ENCODE results near the gene IQGAP3.

IQGAP3 gene

GRCh38 chr1:156598731-156599432, 26.5 kb upstream of the IQGAP3 start:
- Histone ChIP-seq H3K27me3 (ENCODE audit: low read depth, low read length) (no peaks in the 10 kb centered on the region), H3K4me2 (ENCODE audit: low read length) (no peak overlapping the region), H3K4me3 (ENCODE audit: low read length) (no peak overlapping the region), H3K9me3 (ENCODE audit: insufficient read depth, low read length) (no peaks in the 10 kb centered on the region), H2AFZ (ENCODE audit: low read depth, low read length) (no peak overlapping the region), H4K20me1 (ENCODE audit: insufficient read depth, low read length) (no peaks in the 10 kb centered on the region), H3K79me2 (ENCODE audit: low read length) (peaks cover 43% of the 10 kb centered on the region), H3K9ac (ENCODE audit: low read length) (no peak overlapping the region), H3K27ac (ENCODE audit: low read length) (no peak overlapping the region), H3K36me3 (replicated peaks; ENCODE audit: low read depth, low read length) (peaks cover 50% of the 10 kb centered on the region), H3K4me1 (ENCODE audit: low read length) (peaks cover 24% of the 10 kb centered on the region)
- no peak for TF ChIP-seq CTCF (IDR thresholded peaks at IDR 0.05; ENCODE audit: low read depth, low read length)
- no peak for TF ChIP-seq EZH2phosphoT487 (IDR thresholded peaks at IDR 0.05; ENCODE audit: low read depth)

DNA sequence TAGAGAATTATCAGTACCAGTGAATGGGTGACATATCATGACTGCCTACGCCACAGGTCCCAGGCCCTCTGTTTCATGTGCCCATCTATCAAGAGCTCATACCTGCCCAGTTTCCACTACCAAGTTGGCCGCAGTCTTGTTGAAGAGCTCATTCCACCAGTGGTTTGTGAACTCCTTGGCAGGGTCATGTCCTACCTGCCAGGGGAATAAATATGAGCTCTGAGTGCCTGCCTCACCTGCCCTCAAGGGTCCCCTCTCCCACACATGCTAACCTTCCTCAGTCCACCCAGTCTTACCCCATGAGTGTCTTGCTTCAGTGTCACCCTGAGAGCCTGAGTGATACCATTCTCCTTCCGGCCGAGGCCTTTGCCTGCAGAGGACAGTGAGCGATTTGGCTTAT, 25.8 kb upstream of the IQGAP3 start:
- peaks cover 46% of the 10 kb centered on the region for H3K79me2 ChIP-seq (ENCODE audit: low read length)
- H3K27me3 ChIP-seq (ENCODE audit: low read depth, low read length), result no peaks in the 10 kb centered on the region
- TF ChIP-seq CTCF (IDR thresholded peaks at IDR 0.05; ENCODE audit: low read depth, low read length), result no peak
- H3K9me3 ChIP-seq (ENCODE audit: insufficient read depth, low read length), result no peaks in the 10 kb centered on the region
- peaks cover 24% of the 10 kb centered on the region for H3K4me1 ChIP-seq (ENCODE audit: low read length)
- no peak overlapping the region for H3K4me3 ChIP-seq (ENCODE audit: low read length)
- H2AFZ ChIP-seq (ENCODE audit: low read depth, low read length), result no peak overlapping the region
- H3K36me3 ChIP-seq (replicated peaks; ENCODE audit: low read depth, low read length), result peaks cover 57% of the 10 kb centered on the region
- H3K27ac ChIP-seq (ENCODE audit: low read length), result no peak overlapping the region
- H3K4me2 ChIP-seq (ENCODE audit: low read length), result no peak overlapping the region
- no peaks in the 10 kb centered on the region for H4K20me1 ChIP-seq (ENCODE audit: insufficient read depth, low read length)
- H3K9ac ChIP-seq (ENCODE audit: low read length), result no peak overlapping the region

DNA sequence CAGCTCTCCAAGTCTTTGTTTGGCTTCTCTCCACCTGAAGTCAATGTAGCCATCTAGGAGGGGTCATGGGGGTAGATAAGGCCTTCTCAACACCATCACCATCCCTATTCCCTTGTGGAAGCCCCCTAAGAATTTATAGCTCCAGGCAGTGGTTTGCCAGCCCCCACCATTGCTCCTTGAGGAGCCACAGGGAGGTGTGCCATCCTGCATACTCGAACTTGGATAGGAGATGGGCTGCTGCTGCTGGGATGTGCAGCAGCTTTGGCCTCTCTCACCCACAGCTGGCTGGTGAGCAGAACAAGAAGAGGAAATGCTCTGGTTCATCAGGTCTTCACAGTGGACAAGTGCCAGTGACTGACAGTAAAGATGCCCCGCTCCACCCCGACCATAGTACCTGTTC, 24.1 kb upstream of the IQGAP3 start:
- TF ChIP-seq CTCF (IDR thresholded peaks at IDR 0.05; ENCODE audit: low read depth, low read length), result no peak
- TF ChIP-seq EZH2phosphoT487 (IDR thresholded peaks at IDR 0.05; ENCODE audit: low read depth), result no peak
- H3K4me2 ChIP-seq (ENCODE audit: low read length), result no peak overlapping the region
- peaks cover 22% of the 10 kb centered on the region for H3K4me1 ChIP-seq (ENCODE audit: low read length)
- no peaks in the 10 kb centered on the region for H3K9me3 ChIP-seq (ENCODE audit: insufficient read depth, low read length)
- H3K4me3 ChIP-seq (ENCODE audit: low read length), result no peak overlapping the region
- peaks cover 53% of the 10 kb centered on the region for H3K79me2 ChIP-seq (ENCODE audit: low read length)
- peaks cover 64% of the 10 kb centered on the region for H3K36me3 ChIP-seq (replicated peaks; ENCODE audit: low read depth, low read length)
- H3K9ac ChIP-seq (ENCODE audit: low read length), result no peak overlapping the region
- H4K20me1 ChIP-seq (ENCODE audit: insufficient read depth, low read length), result no peaks in the 10 kb centered on the region
- H3K27ac ChIP-seq (ENCODE audit: low read length), result no peak overlapping the region
- H3K27me3 ChIP-seq (ENCODE audit: low read depth, low read length), result no peaks in the 10 kb centered on the region
- no peak overlapping the region for H2AFZ ChIP-seq (ENCODE audit: low read depth, low read length)

DNA sequence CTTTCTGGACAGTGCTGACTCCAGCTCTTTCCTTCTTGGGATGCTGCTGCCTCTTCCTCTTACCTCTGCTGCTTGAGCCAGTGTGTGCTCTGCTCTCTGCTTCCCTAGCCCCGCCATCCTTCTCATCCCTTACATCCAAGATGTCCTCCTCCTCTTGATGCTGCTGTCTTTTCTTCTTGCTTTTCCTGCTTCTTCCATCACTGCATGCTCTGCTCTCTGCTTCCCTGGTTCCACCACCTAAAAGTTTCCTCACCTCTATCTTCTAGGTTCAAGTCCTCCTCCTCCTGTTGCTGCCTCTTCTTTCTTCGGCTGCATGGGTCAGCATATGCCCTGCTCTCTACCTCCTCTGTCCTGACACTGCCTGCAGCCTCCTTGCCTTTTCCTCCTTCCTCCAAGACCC, 22.7 kb upstream of the IQGAP3 start:
- Histone ChIP-seq H3K9me3 (ENCODE audit: insufficient read depth, low read length) (no peaks in the 10 kb centered on the region), H2AFZ (ENCODE audit: low read depth, low read length) (no peak overlapping the region), H3K4me1 (ENCODE audit: low read length) (peaks cover 24% of the 10 kb centered on the region), H3K36me3 (replicated peaks; ENCODE audit: low read depth, low read length) (peaks cover 64% of the 10 kb centered on the region), H3K79me2 (ENCODE audit: low read length) (peaks cover 39% of the 10 kb centered on the region), H3K9ac (ENCODE audit: low read length) (no peak overlapping the region), H3K4me3 (ENCODE audit: low read length) (no peak overlapping the region), H3K4me2 (ENCODE audit: low read length) (no peak overlapping the region), H3K27ac (ENCODE audit: low read length) (no peak overlapping the region), H4K20me1 (ENCODE audit: insufficient read depth, low read length) (no peaks in the 10 kb centered on the region), H3K27me3 (ENCODE audit: low read depth, low read length) (no peaks in the 10 kb centered on the region)
- TF ChIP-seq EZH2phosphoT487 (IDR thresholded peaks at IDR 0.05; ENCODE audit: low read depth) (no peak), CTCF (IDR thresholded peaks at IDR 0.05; ENCODE audit: low read depth, low read length) (no peak)
